Choroid plexus epithelial cell (primary cell): Measurements from ENCODE around the gene LARGE1.

ENCODE experiments used
- DNase-seq: peaks from one replicate; pipeline ENCODE4 v3.0.0-alpha.2; 2010; ENCODE audit warnings: low read depth
- H3K4me3 ChIP-seq: 2 replicates; pipeline ENCODE4 v1.5.1; 2011; ENCODE audit warnings: low read depth, mild to moderate bottlenecking, control low read depth, low read length, moderate library complexity
- TF ChIP-seq, protein P1 (sequence below): conservative IDR thresholded peaks from 2 replicates; pipeline ENCODE4 v1.5.1; 2011; ENCODE audit warnings: low read depth, mild to moderate bottlenecking, control low read depth, inconsistent platforms, low read length, moderate library complexity

LARGE1 gene

DNA sequence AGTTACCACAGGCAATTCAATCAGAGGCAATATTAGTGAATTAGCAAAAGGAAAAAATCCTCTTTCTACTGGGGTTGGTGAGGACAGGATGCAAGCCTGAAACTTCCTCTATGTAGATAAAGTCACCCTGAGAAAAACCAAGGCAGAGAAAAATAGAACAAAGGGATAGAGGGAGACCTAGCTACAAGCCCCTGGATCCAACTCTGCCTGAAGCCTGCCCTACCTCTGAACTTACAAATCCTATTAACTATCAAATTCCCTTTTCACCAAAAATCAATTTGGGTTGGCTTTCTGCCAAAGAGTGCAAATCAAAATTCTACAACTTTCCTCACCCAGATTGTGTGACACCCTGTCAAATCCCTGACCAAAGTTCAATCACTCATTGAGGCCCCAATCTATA, 161.3 kb downstream of the LARGE1 start:
- TF ChIP-seq, protein P1, sequence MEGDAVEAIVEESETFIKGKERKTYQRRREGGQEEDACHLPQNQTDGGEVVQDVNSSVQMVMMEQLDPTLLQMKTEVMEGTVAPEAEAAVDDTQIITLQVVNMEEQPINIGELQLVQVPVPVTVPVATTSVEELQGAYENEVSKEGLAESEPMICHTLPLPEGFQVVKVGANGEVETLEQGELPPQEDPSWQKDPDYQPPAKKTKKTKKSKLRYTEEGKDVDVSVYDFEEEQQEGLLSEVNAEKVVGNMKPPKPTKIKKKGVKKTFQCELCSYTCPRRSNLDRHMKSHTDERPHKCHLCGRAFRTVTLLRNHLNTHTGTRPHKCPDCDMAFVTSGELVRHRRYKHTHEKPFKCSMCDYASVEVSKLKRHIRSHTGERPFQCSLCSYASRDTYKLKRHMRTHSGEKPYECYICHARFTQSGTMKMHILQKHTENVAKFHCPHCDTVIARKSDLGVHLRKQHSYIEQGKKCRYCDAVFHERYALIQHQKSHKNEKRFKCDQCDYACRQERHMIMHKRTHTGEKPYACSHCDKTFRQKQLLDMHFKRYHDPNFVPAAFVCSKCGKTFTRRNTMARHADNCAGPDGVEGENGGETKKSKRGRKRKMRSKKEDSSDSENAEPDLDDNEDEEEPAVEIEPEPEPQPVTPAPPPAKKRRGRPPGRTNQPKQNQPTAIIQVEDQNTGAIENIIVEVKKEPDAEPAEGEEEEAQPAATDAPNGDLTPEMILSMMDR, result no peak
- no peak for DNase-seq
- no peak overlapping the region for H3K4me3 ChIP-seq

DNA sequence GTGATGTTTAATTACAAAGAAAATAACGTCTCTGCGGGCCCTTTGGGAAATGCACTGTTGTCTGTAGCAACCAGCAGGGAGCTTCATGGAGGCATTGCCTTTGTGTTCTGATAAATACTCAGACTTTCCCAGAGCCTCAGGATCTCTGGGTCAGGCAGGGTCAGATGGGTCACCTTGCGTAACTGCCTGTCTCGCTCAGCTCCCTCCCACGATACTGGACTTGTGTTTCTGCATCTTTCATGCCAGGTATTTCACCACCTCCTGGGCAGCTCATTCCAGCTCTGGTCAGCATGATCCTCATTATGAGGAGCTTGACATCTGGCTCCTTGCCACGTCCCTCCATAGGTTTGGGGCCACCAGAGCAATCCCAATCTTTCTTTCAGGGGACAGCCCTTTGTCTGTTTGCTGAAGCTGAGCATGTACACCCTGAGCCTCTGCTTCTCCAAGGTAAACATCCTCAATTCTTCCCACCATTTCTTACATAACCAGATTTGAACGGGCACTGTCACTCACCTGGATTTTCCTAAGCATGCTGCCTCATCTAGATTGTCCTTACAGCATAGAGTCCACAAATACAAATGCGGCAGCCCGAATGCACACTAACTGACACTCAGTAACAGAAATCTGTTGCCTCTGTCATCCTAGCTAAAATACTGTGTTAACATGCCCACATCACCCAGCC, 162.3 kb downstream of the LARGE1 start:
- TF ChIP-seq, protein P1, result no peak
- peak; percentile 19 for DNase-seq
- no peak overlapping the region for H3K4me3 ChIP-seq

DNA sequence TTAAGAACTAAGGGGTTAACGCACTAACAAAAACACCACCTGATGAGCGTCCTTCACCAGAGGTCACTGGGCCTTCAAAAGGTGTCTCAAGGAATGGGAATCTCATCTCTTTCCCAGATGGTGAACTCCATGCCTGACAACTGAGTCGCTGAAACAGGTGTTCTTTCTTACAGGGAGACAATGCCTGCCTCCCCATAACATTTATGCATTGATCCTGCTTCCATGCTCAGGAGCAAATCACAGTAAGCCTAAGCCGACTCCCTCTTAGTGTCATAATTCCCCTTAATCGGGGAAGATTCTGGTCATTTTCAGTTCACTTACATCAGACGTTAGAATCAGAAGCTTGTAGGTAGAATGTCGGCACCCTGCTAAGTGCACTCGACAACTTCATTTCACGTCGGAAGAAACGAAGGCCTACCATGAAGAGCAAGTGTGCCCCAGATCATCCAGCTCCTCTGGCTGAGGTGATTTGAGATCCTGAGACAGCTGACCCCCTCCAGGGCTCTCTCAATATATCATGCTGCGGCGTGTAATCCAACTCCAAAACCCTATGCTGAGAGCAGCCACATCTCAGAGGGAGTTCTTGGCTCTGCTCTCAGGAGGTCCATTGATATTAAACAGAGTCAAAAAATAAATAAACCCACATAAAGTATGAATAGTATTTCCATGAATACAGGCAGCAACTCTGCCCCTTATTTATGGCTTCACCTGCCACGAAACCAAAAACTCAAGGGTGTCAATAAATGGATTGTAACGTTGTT, 163.1 kb downstream of the LARGE1 start:
- TF ChIP-seq, protein P1, result no peak

DNA sequence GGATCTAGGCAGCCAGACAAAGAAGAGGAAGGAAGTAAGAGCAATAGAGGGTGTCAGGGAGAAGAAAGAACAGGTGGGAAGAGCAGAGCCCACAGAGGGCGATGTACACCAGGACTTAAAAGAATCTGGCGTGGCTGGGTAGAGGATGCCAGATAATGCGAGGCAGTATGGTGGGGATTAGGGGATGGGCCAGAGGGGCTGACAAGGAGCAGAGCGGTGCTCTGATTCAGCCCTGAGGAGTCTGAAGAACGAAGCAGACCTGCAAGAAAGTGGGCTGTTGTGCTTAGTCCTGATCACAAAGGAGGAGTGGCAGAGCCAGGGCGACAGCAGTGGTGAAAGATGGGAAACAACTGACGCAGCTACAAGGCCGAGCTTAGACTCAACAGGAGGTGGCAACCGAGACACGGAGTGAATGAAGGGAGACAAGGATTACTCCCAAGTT, 163.7 kb downstream of the LARGE1 start:
- DNase-seq, result no peak
- TF ChIP-seq, protein P1, result peak; percentile 12
- H3K4me3 ChIP-seq, result no peak overlapping the region

More for the DNA sequence above, 163.1 kb downstream of the LARGE1 start:
- peak; percentile 39 for DNase-seq
- H3K4me3 ChIP-seq, result no peak overlapping the region

DNA sequence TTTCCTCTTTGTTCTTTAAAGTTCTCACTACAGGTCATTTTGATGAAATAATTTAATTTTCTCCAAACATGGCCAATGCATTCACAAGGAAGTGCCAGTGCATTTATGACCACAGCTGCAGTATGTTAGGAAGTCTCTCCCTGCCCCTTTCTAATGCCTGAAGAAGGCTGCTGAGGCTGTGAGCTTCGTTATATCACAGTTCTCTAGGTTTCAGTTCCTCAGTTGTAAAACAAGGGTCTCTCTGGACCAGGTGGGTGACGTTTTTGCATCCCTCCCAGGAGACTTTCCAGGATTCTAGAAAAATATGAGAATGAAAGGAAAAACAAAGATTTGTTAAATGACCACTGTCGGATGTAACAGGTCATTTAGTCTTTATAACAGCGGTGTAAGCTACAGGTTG, 171.6 kb downstream of the LARGE1 start:
- TF ChIP-seq, protein P1, result no peak
- no peak overlapping the region for H3K4me3 ChIP-seq
- no peak for DNase-seq

DNA sequence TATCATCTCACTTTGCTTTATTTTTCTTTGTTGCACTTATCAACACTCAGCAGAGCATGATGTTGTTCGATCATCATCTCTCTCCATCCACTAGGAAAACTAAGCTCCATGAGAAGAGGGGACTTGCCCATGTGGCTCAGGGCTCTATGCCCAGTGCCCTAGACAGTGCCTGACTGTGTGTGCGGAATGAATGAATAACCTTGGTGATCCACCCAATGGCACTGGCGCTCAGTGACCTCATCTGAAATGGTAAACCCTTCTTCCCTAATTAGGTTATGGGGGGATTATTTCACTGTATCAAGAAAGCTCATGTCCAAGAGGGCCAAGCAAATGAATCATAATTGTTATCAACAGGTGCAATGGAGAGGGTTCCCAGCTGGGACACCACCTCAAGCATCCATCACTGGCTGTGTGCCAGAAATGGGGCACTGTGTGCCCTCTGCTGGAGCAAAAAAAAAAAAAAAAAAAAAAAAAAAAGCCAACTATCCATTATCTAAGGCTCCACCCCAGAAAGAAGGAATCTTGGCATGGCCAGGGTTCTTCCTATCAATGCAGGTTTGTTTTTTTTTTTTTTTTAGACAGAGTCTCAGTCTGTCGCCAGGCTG, 172.6 kb downstream of the LARGE1 start:
- no peak for DNase-seq
- TF ChIP-seq, protein P1, result no peak
- no peak overlapping the region for H3K4me3 ChIP-seq
